Thyroid gland (tissue), 4 donors: ENCODE data around the gene RNU2-63P.

Source experiments
- CTCF ChIP-seq, 6 experiments: fragments of 200-600 bp in 3 of 6; fragments of 450-650 bp in 3 of 6; sonication (generic) in 3 of 6; IDR thresholded peaks; one replicate each; pipeline ENCODE4 v1.5.1; 2016 to 2019; ENCODE audit warnings: antibody characterized with exemption in 6 of 6, mild to moderate bottlenecking in 2 of 6, inconsistent platforms in 1 of 6, moderate library complexity in 1 of 6
- POLR2A ChIP-seq, 2 donors: fragments of 450-650 bp; IDR thresholded peaks; one replicate each; pipeline ENCODE4 v1.6.1; 2017; ENCODE audit warnings: antibody characterized with exemption in 2 of 2, mild to moderate bottlenecking in 2 of 2, moderate library complexity in 1 of 2

DNA sequence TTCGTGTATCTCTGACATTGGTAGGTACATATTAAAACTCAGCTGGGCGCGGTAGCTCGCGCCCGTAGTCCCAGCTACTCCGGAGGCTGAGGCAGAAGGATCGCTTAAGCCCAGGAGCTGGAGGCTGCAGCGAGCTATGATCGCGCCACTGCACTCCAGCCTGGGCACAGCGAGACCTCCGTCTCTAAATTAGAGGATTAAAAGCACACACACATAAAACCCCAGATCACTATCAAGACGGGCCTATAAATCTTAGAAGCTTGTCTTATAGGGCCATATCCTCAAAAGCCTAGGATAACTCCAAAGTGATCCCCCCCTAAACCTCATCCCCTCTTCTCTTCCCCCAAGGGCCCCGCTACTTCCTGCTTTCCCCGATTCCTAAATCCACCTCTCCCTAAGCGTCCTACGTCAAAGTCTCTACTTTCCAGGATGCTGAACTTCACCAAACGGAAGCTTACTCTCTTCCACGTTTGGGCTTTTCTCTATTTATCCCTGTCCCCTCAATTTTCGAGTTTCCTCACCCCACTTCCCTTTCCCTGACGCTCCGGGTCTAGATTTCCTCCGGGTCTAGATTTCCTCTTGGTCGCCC lies 38.5 kb upstream of the RNU2-63P start:
- TF ChIP-seq CTCF (IDR thresholded peaks at IDR 0.05) (no peak), POLR2A (IDR thresholded peaks at IDR 0.05) (no peak)
